Gastrocnemius medialis (tissue), 4 donors: ENCODE data around the gene RPP30. TPM values are rescaled to one million over a fixed set of nuclear protein-coding genes. Genes with fewer than 3 reads are reported as not detected.
A peak's percentile ranks its signal among the peaks of the same experiment; 100 is the strongest.

Experiments
- ATAC-seq, 2 donors: fragments of 150-250 bp; one replicate each; pipeline ENCODE4 v1.9.1; 2016
- DNase-seq, 2 donors: peaks; one replicate each; pipeline ENCODE4 v3.0.0-alpha.2; 2019
- H3K27ac ChIP-seq, 4 donors: fragments of 200-600 bp; sonication (generic); 1 replicate in 1 of 4; 2 replicates in 3 of 4; pipeline ENCODE4 v1.5.1; 2016 to 2018; ENCODE audit warnings: mild to moderate bottlenecking in 2 of 4, moderate library complexity in 1 of 4
- H3K27me3 ChIP-seq, 3 donors: fragments of 200-600 bp; sonication (generic) in 2 of 3; 1 replicate in 1 of 3; 2 replicates in 2 of 3; pipeline versions ENCODE4 v1.5.1 to v1.6.0; 2016 to 2019; ENCODE audit warnings: mild to moderate bottlenecking in 1 of 3, moderate library complexity in 1 of 3
- H3K36me3 ChIP-seq, 2 donors: fragments of 200-600 bp; sonication (generic) in 1 of 2; one replicate each; pipeline ENCODE4 v1.5.1; 2017 to 2018
- H3K4me1 ChIP-seq, 2 donors: fragments of 200-600 bp; sonication (generic) in 1 of 2; one replicate each; pipeline ENCODE4 v1.5.1; 2016 to 2017; ENCODE audit warnings: mild to moderate bottlenecking in 2 of 2
- H3K4me3 ChIP-seq, 4 donors: fragments of 200-600 bp; sonication (generic) in 3 of 4; 1 replicate in 1 of 4; 2 replicates in 3 of 4; pipeline ENCODE4 v1.5.1; 2016 to 2019; ENCODE audit warnings: mild to moderate bottlenecking in 2 of 4
- H3K9me3 ChIP-seq, 3 donors: fragments of 200-600 bp; sonication (generic) in 2 of 3; 1 replicate in 1 of 3; 2 replicates in 2 of 3; pipeline ENCODE4 v1.5.1; 2016 to 2019
- POLR2A ChIP-seq, 2 donors: fragments of 450-650 bp; IDR thresholded peaks; one replicate each; pipeline ENCODE4 v1.6.1; 2017; ENCODE audit warnings: antibody characterized with exemption in 2 of 2, mild to moderate bottlenecking in 2 of 2, moderate library complexity in 2 of 2
- in situ Hi-C, 4 donors: fragments of 200-750 bp; cut with MboI; loops; one replicate each; pipeline versions ENCODE4 v1.15.0 to v1.8.0; 2017; ENCODE audit warnings: low sequenced_read_pairs in 4 of 4
- intact Hi-C: fragments of 100-400 bp; cut with DNase I; formaldehyde crosslinking; loops from one replicate; pipeline ENCODE4 v1.15.1; 2023; ENCODE audit warnings: low total_unique reads
- total RNA-seq, 4 donors: library from RNA; depleted of rRNA; stranded (reverse); fragments of >200 nt; gene quantifications; one replicate each; pipeline versions ENCODE4 v1.1.0 to v1.2.3, GENCODE V29; 2016
- TF ChIP-seq, protein P1 (sequence below), 5 experiments: fragments of 450-650 bp in 3 of 5; fragments of 200-600 bp in 2 of 5; sonication (generic) in 2 of 5; IDR thresholded peaks in 4 of 5; conservative IDR thresholded peaks in 1 of 5; 1 replicate in 4 of 5; 2 replicates in 1 of 5; pipeline ENCODE4 v1.5.1; 2016 to 2019; ENCODE audit warnings: antibody characterized with exemption in 5 of 5, mild to moderate bottlenecking in 3 of 5, moderate library complexity in 3 of 5

Gene RPP30
- total RNA-seq, 4 donors from 2014 or later = 20.4 to 44.9 (median 31.3) TPM

DNA sequence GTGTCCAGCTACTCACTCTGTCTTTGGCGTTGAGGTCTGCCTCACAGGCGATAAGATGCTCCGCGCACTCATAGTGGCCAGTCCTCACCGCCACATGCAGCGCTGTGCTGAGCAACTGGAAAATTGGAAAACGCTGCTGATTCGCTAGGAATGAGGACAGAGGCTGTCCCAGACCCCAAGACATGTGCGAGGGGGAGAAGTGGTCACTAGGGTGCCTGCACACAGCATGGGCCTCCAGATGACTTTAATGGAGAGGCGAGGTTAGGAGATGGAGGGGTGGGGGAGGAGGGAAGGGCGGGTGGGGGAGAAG lies 43.9 kb downstream of the RPP30 start:
- Histone ChIP-seq H3K36me3 (peaks cover 0 to 7% of the 10 kb centered on the region in 2 donors), H3K9me3 (no peaks in the 10 kb centered on the region), H3K4me3 (no peak overlapping the region), H3K27me3 (no peaks in the 10 kb centered on the region), H3K27ac (no peak overlapping the region), H3K4me1 (peaks cover 11 to 24% of the 10 kb centered on the region in 2 donors)
- intact Hi-C loops = no loop called here
- ATAC-seq (no peak), DNase-seq (no peak)
- in situ Hi-C loops = loop anchor here in 3 of 4 donors (5.0 to 10.0 kb wide), 4 partner anchors 49 to 339 kb away; no protein-coding TSS in a partner anchor
- TF ChIP-seq, protein P1, sequence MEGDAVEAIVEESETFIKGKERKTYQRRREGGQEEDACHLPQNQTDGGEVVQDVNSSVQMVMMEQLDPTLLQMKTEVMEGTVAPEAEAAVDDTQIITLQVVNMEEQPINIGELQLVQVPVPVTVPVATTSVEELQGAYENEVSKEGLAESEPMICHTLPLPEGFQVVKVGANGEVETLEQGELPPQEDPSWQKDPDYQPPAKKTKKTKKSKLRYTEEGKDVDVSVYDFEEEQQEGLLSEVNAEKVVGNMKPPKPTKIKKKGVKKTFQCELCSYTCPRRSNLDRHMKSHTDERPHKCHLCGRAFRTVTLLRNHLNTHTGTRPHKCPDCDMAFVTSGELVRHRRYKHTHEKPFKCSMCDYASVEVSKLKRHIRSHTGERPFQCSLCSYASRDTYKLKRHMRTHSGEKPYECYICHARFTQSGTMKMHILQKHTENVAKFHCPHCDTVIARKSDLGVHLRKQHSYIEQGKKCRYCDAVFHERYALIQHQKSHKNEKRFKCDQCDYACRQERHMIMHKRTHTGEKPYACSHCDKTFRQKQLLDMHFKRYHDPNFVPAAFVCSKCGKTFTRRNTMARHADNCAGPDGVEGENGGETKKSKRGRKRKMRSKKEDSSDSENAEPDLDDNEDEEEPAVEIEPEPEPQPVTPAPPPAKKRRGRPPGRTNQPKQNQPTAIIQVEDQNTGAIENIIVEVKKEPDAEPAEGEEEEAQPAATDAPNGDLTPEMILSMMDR (IDR thresholded peaks at IDR 0.05 in 4 of 5, conservative IDR thresholded peaks at IDR 0.05 in 1 of 5) = no peak
- TF ChIP-seq POLR2A (IDR thresholded peaks at IDR 0.05) = no peak

GRCh38 chr10:90916392-90917237 lies 44.8 kb downstream of the RPP30 start:
- TF ChIP-seq, protein P1 (IDR thresholded peaks at IDR 0.05 in 4 of 5, conservative IDR thresholded peaks at IDR 0.05 in 1 of 5) = no peak
- TF ChIP-seq POLR2A (IDR thresholded peaks at IDR 0.05) = no peak
- Histone ChIP-seq H3K4me1 (peaks cover 19 to 30% of the 10 kb centered on the region in 2 donors), H3K9me3 (no peaks in the 10 kb centered on the region), H3K36me3 (peaks cover 0 to 7% of the 10 kb centered on the region in 2 donors), H3K27ac (peak overlapping the region in 2 of 4 donors; percentile 0 to 87), H3K27me3 (no peaks in the 10 kb centered on the region), H3K4me3 (no peak overlapping the region)
- ATAC-seq = no peak
- DNase-seq = no peak
- intact Hi-C loops (no loop called here), in situ Hi-C loops (loop anchor here in 3 of 4 donors (5.0 to 10.0 kb wide), 4 partner anchors 48 to 338 kb away; no protein-coding TSS in a partner anchor)

DNA sequence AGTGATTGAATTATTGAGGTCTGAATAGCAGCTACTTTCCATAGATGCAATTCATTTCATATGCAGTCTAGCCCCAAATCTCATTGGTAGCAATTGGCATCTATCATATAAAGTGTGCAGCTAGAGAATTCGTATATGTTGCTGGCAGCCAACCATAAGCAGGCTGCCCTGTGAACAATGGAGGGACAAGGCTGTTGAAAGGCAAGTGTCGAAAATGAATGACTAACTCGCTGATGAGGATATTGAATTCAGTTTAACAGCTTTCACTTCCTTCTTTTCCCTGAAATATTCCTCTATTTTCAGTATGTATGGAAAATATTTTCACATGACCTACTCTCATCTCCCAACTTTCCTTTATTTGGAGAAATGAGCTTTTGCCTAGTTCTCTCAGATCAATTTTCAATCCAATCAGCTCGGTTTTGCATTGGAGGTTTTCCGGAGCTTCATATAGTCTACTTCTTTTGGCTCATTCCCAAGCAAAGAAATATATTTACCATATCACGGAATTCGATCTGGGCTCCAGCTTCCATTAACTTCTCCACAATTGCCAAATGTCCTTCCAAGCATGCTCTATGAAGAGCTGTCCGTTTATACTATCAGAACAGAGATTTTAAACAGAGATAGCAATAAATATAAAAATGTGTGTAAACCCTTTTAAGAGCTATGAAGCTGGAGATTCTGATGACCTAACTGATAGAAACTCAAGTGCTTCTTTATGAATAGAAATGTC lies 45.6 kb downstream of the RPP30 start:
- H3K27ac ChIP-seq = peak overlapping the region in 2 of 4 donors; percentile 0 to 87
- intact Hi-C loops (no loop called here), in situ Hi-C loops (loop anchor here in 3 of 4 donors (5.0 to 10.0 kb wide), 4 partner anchors 47 to 337 kb away; no protein-coding TSS in a partner anchor)
- H3K9me3 ChIP-seq = no peaks in the 10 kb centered on the region
- no peaks in the 10 kb centered on the region for H3K27me3 ChIP-seq
- H3K4me3 ChIP-seq = no peak overlapping the region
- H3K36me3 ChIP-seq = peaks cover 0 to 7% of the 10 kb centered on the region in 2 donors
- peaks cover 26 to 37% of the 10 kb centered on the region in 2 donors for H3K4me1 ChIP-seq
- TF ChIP-seq POLR2A (IDR thresholded peaks at IDR 0.05) = no peak
- TF ChIP-seq, protein P1 (IDR thresholded peaks at IDR 0.05 in 4 of 5, conservative IDR thresholded peaks at IDR 0.05 in 1 of 5) = no peak
- no peak for ATAC-seq
- DNase-seq = no peak

- peak overlapping the region in 2 of 4 donors; percentile 16 to 87 for H3K27ac ChIP-seq
- intact Hi-C loops (loop anchor here (2.0 kb wide), 1 partner anchor 245 kb away; no protein-coding TSS in a partner anchor), in situ Hi-C loops (loop anchor here in 3 of 4 donors (5.0 to 10.0 kb wide), 4 partner anchors 47 to 337 kb away; no protein-coding TSS in a partner anchor)
- H3K9me3 ChIP-seq = no peaks in the 10 kb centered on the region
- DNase-seq = no peak
- H3K4me3 ChIP-seq = no peak overlapping the region
- peaks cover 0 to 7% of the 10 kb centered on the region in 2 donors for H3K36me3 ChIP-seq
- peaks cover 30 to 37% of the 10 kb centered on the region in 2 donors for H3K4me1 ChIP-seq
- TF ChIP-seq, protein P1 (IDR thresholded peaks at IDR 0.05 in 4 of 5, conservative IDR thresholded peaks at IDR 0.05 in 1 of 5) = no peak
- no peak for TF ChIP-seq POLR2A (IDR thresholded peaks at IDR 0.05)
- ATAC-seq = no peak
- H3K27me3 ChIP-seq = no peaks in the 10 kb centered on the region
Measured at GRCh38 chr10:90917968-90918318, 46.2 kb downstream of the RPP30 start.
